Prostate gland (tissue), 2 donors: ENCODE data around the gene MS4A1.

Source experiments
- POLR2AphosphoS5 ChIP-seq: sonication (generic); formaldehyde crosslinking; IDR thresholded peaks from one replicate; pipeline ENCODE4 v1.6.1; 2017; ENCODE audit warnings: antibody characterized with exemption
- TF ChIP-seq, protein P1 (sequence below), 4 experiments: fragments of 200-600 bp in 2 of 4; fragments of 450-650 bp in 2 of 4; sonication (generic) in 2 of 4; IDR thresholded peaks; 1 replicate in 3 of 4; 2 replicates in 1 of 4; pipeline ENCODE4 v1.5.1; 2016 to 2019; ENCODE audit warnings: antibody characterized with exemption in 4 of 4, mild to moderate bottlenecking in 2 of 4, moderate library complexity in 2 of 4

DNA sequence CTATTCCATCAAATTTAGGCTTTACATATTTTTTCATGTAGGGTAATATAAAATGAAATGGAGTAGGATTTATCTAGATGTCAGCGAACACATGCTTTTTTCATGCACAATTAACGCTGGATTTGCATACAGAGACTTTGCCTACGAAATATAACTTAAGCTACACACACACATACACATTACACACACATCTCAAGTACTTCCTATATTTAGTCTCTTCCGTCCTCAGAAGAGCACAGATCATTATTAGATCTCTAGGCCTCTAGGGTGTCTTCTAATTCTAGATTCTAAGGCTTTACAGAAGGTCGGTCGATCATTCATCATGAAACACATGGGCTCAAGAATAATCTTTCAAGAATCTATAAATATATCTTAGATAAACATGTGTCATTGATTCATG is 55.7 kb downstream of the MS4A1 start:
- TF ChIP-seq, protein P1, sequence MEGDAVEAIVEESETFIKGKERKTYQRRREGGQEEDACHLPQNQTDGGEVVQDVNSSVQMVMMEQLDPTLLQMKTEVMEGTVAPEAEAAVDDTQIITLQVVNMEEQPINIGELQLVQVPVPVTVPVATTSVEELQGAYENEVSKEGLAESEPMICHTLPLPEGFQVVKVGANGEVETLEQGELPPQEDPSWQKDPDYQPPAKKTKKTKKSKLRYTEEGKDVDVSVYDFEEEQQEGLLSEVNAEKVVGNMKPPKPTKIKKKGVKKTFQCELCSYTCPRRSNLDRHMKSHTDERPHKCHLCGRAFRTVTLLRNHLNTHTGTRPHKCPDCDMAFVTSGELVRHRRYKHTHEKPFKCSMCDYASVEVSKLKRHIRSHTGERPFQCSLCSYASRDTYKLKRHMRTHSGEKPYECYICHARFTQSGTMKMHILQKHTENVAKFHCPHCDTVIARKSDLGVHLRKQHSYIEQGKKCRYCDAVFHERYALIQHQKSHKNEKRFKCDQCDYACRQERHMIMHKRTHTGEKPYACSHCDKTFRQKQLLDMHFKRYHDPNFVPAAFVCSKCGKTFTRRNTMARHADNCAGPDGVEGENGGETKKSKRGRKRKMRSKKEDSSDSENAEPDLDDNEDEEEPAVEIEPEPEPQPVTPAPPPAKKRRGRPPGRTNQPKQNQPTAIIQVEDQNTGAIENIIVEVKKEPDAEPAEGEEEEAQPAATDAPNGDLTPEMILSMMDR (IDR thresholded peaks at IDR 0.05), result no peak
- no peak for TF ChIP-seq POLR2AphosphoS5
